UCSD-AML1 (cell line): ENCODE data around the gene ADCY5.

Experiments used
- DNase-seq: peaks from one replicate; lab custom pipeline; 2025; ENCODE audit not compliant: unreplicated experiment; lab: John Stamatoyannopoulos, UW

The ADCY5 gene

GRCh38 chr3:123389628-123389918 lies 59.3 kb downstream of the ADCY5 start:
- no peak for DNase-seq

GRCh38 chr3:123388811-123389627 lies 59.9 kb downstream of the ADCY5 start:
- no peak for DNase-seq

- no peak for DNase-seq
Observed at GRCh38 chr3:123388042-123388441, 60.8 kb downstream of the ADCY5 start.

- DNase-seq, result no peak
Observed at GRCh38 chr3:123387532-123387931, 61.4 kb downstream of the ADCY5 start.

GRCh38 chr3:123386477-123387040 lies 62.3 kb downstream of the ADCY5 start:
- DNase-seq, result no peak

GRCh38 chr3:123385981-123386380 lies 62.9 kb downstream of the ADCY5 start:
- DNase-seq, result no peak

- no peak for DNase-seq
Observed at GRCh38 chr3:123385499-123385898, 63.4 kb downstream of the ADCY5 start.

GRCh38 chr3:123385001-123385401 lies 63.9 kb downstream of the ADCY5 start:
- DNase-seq, result no peak

- no peak for DNase-seq
Observed at GRCh38 chr3:123384256-123384655, 64.6 kb downstream of the ADCY5 start.

GRCh38 chr3:123383091-123384053 lies 65.5 kb downstream of the ADCY5 start:
- DNase-seq, result no peak

GRCh38 chr3:123380261-123380660 lies 68.6 kb downstream of the ADCY5 start:
- DNase-seq, result no peak

- no peak for DNase-seq
Observed at GRCh38 chr3:123379041-123379830, 69.7 kb downstream of the ADCY5 start.

GRCh38 chr3:123378409-123378915 lies 70.4 kb downstream of the ADCY5 start:
- DNase-seq, result no peak

GRCh38 chr3:123377243-123377740 lies 71.6 kb downstream of the ADCY5 start:
- DNase-seq, result no peak

- no peak for DNase-seq
Observed at GRCh38 chr3:123376451-123377242, 72.2 kb downstream of the ADCY5 start.

- DNase-seq, result no peak
Observed at GRCh38 chr3:123375014-123375940, 73.6 kb downstream of the ADCY5 start.

- no peak for DNase-seq
Observed at GRCh38 chr3:123374016-123374415, 74.9 kb downstream of the ADCY5 start.

- no peak for DNase-seq
Observed at GRCh38 chr3:123373474-123373987, 75.4 kb downstream of the ADCY5 start.
